ENCODE results near the gene CHN2.

Gene CHN2

GRCh38 chr7:29335188-29336083 lies 140.9 kb downstream of the CHN2 start:
- no peak for DNase-seq (ENCODE audit: low read depth)

- DNase-seq (ENCODE audit: low read depth), result no peak
These were observed 143.1 kb downstream of the CHN2 start for GRCh38 chr7:29337546-29338116.

DNA sequence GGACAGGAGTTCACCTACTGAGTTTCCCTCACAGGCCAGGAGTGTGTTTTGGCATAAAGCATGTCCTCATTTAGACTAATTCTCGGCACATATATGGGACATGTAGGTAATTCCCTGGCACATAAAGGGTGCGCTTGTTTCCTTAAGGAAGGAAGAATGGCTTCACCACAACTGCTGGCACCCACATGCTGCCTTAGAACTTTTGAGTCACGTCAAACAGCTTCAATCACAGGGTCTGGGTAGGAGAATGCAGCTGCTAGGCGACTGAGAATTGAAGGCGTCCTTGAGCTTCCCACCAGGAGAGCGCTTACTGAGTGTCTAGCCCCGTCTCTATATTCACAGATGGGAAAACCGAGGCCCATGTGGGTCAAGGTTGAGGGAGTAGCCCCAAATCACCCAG lies 146.1 kb downstream of the CHN2 start:
- no peak for DNase-seq (ENCODE audit: low read depth)

DNA sequence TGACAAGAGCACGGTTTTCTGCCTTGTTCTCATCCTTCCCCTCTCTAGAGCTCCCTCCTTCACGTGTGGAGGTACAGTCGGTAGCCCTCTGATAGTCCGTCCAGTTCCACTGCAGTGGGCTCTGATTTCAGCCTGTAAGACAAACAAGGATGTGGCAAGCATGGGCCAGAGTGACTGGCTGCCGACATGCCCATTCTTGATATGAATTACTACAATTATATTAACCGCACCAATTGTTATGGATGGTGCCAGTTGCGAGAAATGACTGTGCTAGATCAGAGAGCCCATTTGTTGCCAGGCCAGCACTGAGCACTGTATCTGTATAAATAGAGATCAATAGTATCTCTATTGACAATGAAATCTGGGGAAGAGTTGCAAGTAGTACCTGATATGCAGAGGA lies 146.6 kb downstream of the CHN2 start:
- DNase-seq (ENCODE audit: low read depth), result no peak

- DNase-seq (ENCODE audit: low read depth), result peak; percentile 88
These were observed 148.2 kb downstream of the CHN2 start for GRCh38 chr7:29342761-29343160.

DNA sequence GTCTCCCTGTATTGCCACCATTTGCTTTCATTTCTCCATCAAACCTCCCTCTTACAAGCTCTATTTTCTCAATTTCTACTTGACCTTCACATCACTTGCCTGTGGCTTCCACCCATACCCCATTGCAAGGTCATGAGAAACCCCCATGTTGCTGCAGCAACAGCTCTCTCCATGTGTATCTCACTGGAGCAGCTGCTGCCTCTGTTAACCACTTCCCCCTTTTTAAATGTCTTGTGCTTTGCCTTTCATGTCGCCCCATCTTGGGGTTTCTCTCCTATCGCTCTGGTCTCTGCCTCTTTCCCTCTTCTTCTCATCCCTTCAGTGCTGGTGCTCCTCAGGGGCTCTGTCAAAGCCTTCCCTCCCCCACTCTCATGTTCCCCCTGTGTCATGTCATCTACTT lies 148.8 kb downstream of the CHN2 start:
- no peak for DNase-seq (ENCODE audit: low read depth)

GRCh38 chr7:29344334-29344978 lies 149.9 kb downstream of the CHN2 start:
- DNase-seq (ENCODE audit: low read depth), result no peak

- DNase-seq (ENCODE audit: low read depth), result peak; percentile 16
These were observed 151.0 kb downstream of the CHN2 start for GRCh38 chr7:29345590-29345989.

DNA sequence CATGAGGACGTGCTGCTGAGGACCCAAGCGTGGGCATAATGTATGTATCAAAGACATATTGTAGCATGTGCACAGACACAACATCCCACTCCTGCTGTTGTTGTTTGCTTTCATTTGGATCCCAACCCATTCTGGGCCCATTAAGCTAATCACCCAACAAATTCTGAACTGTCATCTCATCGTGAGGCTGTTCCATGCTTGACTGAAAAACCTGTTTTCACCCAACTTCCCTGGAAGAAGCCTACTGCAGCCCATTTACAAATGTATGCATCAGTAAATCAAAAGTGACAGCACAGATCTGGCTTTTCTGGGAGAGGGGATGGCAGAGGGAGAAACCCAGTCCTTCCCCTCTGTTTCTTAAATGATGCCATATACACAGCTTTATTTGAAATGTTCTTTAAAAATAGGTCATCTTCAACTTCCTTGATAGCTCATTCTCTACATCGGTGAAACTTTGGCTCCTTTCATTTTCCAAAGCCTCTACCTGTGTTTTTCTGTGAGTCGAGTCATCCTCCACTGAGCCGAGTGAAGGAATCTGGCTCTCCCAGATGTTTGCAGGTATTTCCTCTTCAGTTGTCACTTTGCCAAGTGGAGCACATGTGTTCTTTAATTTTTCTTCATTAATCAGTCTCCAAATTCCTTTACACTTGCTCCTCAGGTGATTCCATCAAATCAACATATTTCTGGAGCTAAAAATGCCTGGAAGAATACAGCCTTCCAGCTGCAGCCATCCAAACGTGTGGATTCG lies 151.8 kb downstream of the CHN2 start:
- no peak for DNase-seq (ENCODE audit: low read depth)

DNA sequence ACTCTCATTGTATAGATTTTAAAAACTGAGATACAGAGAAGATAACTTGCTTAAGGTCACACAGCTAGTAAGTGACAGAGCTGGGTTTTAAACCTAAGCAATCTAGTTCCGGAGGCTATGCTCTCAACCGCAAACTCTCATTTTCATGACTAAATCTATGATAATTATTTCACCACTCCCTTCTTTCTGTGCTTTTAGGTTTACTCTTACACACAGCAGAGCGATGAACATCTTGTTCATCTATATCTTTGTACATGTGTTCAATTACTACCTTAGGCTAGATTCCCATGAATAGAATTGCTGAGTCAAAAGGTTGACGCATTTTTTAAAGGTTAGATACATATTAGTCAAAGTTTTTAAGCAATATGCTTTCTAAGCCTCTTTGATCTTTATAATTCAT lies 154.8 kb downstream of the CHN2 start:
- no peak for DNase-seq (ENCODE audit: low read depth)

- no peak for DNase-seq (ENCODE audit: low read depth)
These were observed 155.8 kb downstream of the CHN2 start for GRCh38 chr7:29350351-29350750.

- no peak for DNase-seq (ENCODE audit: low read depth)
These were observed 157.5 kb downstream of the CHN2 start for GRCh38 chr7:29352041-29352440.

- DNase-seq (ENCODE audit: low read depth), result no peak
These were observed 159.2 kb downstream of the CHN2 start for GRCh38 chr7:29353810-29354209.

- DNase-seq (ENCODE audit: low read depth), result no peak
These were observed 159.8 kb downstream of the CHN2 start for GRCh38 chr7:29354340-29354739.

GRCh38 chr7:29355388-29355787 lies 160.8 kb downstream of the CHN2 start:
- DNase-seq (ENCODE audit: low read depth), result no peak

- no peak for DNase-seq (ENCODE audit: low read depth)
These were observed 162.1 kb downstream of the CHN2 start for GRCh38 chr7:29356631-29357030.

GRCh38 chr7:29359482-29360093 lies 165.0 kb downstream of the CHN2 start:
- DNase-seq (ENCODE audit: low read depth), result no peak

DNA sequence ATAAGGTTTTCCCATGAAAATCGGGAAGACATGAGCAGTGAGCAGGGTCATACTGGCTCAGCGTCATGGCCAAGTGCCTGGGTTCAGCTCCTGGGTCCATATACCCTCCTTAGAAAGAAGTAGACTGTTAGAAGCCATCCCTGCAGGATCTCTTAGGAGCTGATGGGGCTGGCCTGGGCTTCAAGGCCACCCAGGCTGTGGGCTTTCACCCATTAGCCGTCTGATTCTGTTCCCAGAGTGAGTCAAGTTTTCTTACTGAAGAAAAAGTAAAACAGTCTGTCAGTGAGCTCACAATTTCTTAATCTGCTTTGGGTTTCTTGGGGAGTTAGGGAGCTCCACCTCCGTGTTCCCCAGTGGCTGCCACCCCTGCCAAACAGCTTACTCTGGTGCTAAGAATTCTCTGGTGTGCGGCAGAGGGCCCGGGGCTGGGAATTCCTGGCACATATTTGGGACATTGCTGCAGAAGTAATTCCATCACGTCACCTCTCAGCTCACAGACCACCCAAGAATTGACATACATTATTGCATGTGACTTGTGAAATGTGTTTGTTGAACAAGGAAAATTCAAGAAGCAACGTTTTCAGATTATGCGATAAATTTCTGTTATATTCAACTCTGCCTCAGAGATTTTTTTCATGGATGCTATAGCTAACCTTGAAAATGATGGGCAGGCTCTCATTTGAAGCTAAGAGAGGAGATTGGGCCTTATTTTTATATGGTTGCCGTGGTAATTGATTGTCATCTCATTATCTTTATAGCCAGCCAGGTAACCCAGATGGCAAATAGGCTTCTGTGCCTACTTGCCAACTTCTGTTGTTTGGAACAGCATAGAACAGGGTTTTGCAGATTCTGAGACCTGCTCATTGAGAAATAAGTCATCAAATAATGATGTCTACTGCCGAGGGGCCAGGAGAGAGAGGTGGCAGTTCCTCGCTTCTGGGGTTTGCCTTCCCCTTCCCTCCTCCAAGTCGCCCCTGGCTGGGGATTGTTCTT lies 166.4 kb downstream of the CHN2 start:
- DNase-seq (ENCODE audit: low read depth), result no peak

GRCh38 chr7:29362380-29362779 lies 167.8 kb downstream of the CHN2 start:
- DNase-seq (ENCODE audit: low read depth), result no peak

GRCh38 chr7:29363636-29364425 lies 169.3 kb downstream of the CHN2 start:
- no peak for DNase-seq (ENCODE audit: low read depth)

All from HS-5 (cell line).